Endothelial cell (in vitro differentiated cells): ENCODE results near the gene NPC1L1. TPM values are rescaled to one million over a fixed set of nuclear protein-coding genes. Genes with fewer than 3 reads are reported as not detected.

ENCODE experiments used
- DNase-seq: peaks from one replicate; pipeline ENCODE4 v3.0.0; 2021; ENCODE audit warnings: low spot score
- H3K27ac Mint-ChIP-seq: one replicate; pipeline ENCODE4 v1.8.0; 2021; ENCODE audit warnings: mixed read lengths, inconsistent platforms; ENCODE audit not compliant: unreplicated experiment
- H3K27me3 Mint-ChIP-seq: one replicate; pipeline ENCODE4 v1.8.0; 2021; ENCODE audit warnings: mild to moderate bottlenecking, moderate library complexity, mixed read lengths, inconsistent platforms; ENCODE audit not compliant: unreplicated experiment
- H3K36me3 Mint-ChIP-seq: one replicate; pipeline ENCODE4 v1.8.0; 2021; ENCODE audit warnings: mild to moderate bottlenecking, low read depth, mixed read lengths, inconsistent platforms; ENCODE audit not compliant: unreplicated experiment
- H3K4me1 Mint-ChIP-seq: one replicate; pipeline ENCODE4 v1.8.0; 2021; ENCODE audit warnings: mild to moderate bottlenecking, mixed read lengths, inconsistent platforms; ENCODE audit not compliant: unreplicated experiment
- H3K4me3 Mint-ChIP-seq: one replicate; pipeline ENCODE4 v1.8.0; 2021; ENCODE audit warnings: mild to moderate bottlenecking, mixed read lengths, inconsistent platforms; ENCODE audit not compliant: unreplicated experiment
- H3K9me3 Mint-ChIP-seq: one replicate; pipeline ENCODE4 v1.8.0; 2021; ENCODE audit warnings: mixed read lengths, inconsistent platforms; ENCODE audit not compliant: unreplicated experiment
- CTCF ChIP-seq: fragments of 200-600 bp; sonication (generic); IDR thresholded peaks from one replicate; pipeline ENCODE4 v1.5.0; 2021; ENCODE audit warnings: antibody characterized with exemption; ENCODE audit not compliant: unreplicated experiment
- total RNA-seq: library from RNA; stranded (reverse); fragmentation: NEBNext Ultra II Directional; extraction: Animal tissue kit (Norgen Biotek cat#: 25700); gene quantifications from one replicate; pipeline ENCODE4 v1.2.1, GENCODE V29; 2021; ENCODE audit not compliant: unreplicated experiment

NPC1L1 gene
- total RNA-seq, 1 donor from 2014 or later: not detected

GRCh38 chr7:44548893-44549292 lies 7.8 kb upstream of the NPC1L1 start:
- Mint-ChIP-seq H3K4me3 (no peak overlapping the region), H3K36me3 (no peaks in the 10 kb centered on the region), H3K4me1 (peaks cover 21% of the 10 kb centered on the region), H3K27me3 (peaks cover 2% of the 10 kb centered on the region), H3K9me3 (no peaks in the 10 kb centered on the region), H3K27ac (no peak overlapping the region)
- TF ChIP-seq CTCF: no peak
- DNase-seq: no peak

- DNase-seq: no peak
These were observed 6.6 kb upstream of the NPC1L1 start for GRCh38 chr7:44547536-44548231.

GRCh38 chr7:44541876-44542610 lies 913 bp upstream of the NPC1L1 start:
- no peaks in the 10 kb centered on the region for H3K9me3 Mint-ChIP-seq
- no peak for DNase-seq
- H3K27ac Mint-ChIP-seq: no peak overlapping the region
- peaks cover 11% of the 10 kb centered on the region for H3K27me3 Mint-ChIP-seq
- no peaks in the 10 kb centered on the region for H3K36me3 Mint-ChIP-seq
- peaks cover 4% of the 10 kb centered on the region for H3K4me1 Mint-ChIP-seq
- no peak overlapping the region for H3K4me3 Mint-ChIP-seq
- no peak for TF ChIP-seq CTCF

More at GRCh38 chr7:44547536-44548231, 6.6 kb upstream of the NPC1L1 start:
- H3K27ac Mint-ChIP-seq: peak overlapping the region; percentile 90
- H3K9me3 Mint-ChIP-seq: no peaks in the 10 kb centered on the region
- H3K4me1 Mint-ChIP-seq: peaks cover 21% of the 10 kb centered on the region
- no peak for TF ChIP-seq CTCF
- no peak overlapping the region for H3K4me3 Mint-ChIP-seq
- no peaks in the 10 kb centered on the region for H3K36me3 Mint-ChIP-seq
- H3K27me3 Mint-ChIP-seq: peaks cover 7% of the 10 kb centered on the region

DNA sequence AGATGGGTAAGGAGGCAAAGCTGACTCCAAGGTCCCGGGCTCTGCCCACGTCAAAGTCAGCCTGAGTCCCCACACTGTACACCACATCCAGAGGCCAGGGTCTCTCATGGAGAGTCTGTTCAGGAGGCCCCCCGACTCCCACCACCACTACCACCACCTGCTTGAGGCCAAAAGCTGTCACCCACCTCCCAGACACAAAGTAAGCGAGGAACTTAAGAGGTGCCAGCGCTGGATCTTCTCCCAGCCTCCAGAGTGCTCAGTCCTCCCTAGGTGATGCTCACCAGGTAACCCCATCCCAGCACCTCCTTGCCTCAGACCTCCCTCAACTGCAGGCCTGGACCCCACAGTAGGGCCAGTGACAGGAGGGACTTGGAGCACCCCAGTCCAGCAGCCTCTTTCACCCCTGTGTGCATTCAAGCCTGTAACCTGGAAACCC lies 520 bp downstream of the NPC1L1 start:
- no peak for TF ChIP-seq CTCF
- DNase-seq: no peak
- Mint-ChIP-seq H3K36me3 (no peaks in the 10 kb centered on the region), H3K27me3 (peaks cover 13% of the 10 kb centered on the region), H3K4me1 (no peaks in the 10 kb centered on the region), H3K27ac (no peak overlapping the region), H3K9me3 (no peaks in the 10 kb centered on the region), H3K4me3 (no peak overlapping the region)
